ENCODE measurements around the gene MRTO4. TPM values are rescaled to one million over a fixed set of nuclear protein-coding genes. Genes with fewer than 3 reads are reported as not detected.

The MRTO4 gene
- total and polyA plus RNA-seq, 9 of the 15 experiments (the other 6 are each of a cell fraction or from before 2014, with no cell fraction given), result 62.0 to 173 (median 146) TPM

- no peak for TF ChIP-seq STAG1 (CRISPR knock-in tag; IDR thresholded peaks at IDR 0.05; ENCODE audit: borderline replicate concordance)
- TF ChIP-seq ZNF395 (CRISPR knock-in tag; IDR thresholded peaks at IDR 0.05), result no peak
- TF ChIP-seq CXXC5 (CRISPR knock-in tag; IDR thresholded peaks at IDR 0.05), result no peak; the same call in 1 of the 2 replicates
- TF ChIP-seq RBM22 (IDR thresholded peaks at IDR 0.05; ENCODE audit: low read depth, low read length, poor library complexity, severe bottlenecking), result no peak
- no peak for TF ChIP-seq ARID2 (IDR thresholded peaks at IDR 0.05)
- TF ChIP-seq ZBED1 (IDR thresholded peaks at IDR 0.05), result no peak
- no peak for TF ChIP-seq RBM17 (IDR thresholded peaks at IDR 0.05; ENCODE audit: borderline replicate concordance, low read depth, low read length)
- no peak for TF ChIP-seq GATAD2B (IDR thresholded peaks at IDR 0.05; ENCODE audit: borderline replicate concordance)
- TF ChIP-seq RBM25 (IDR thresholded peaks at IDR 0.05; ENCODE audit: low read depth, low read length, severe bottlenecking), result no peak
- TF ChIP-seq HSF4 (CRISPR knock-in tag; IDR thresholded peaks at IDR 0.05; ENCODE audit: borderline replicate concordance), result no peak
- no peak for TF ChIP-seq GTF2E2 (tag; IDR thresholded peaks at IDR 0.05)
- no peak for TF ChIP-seq CUX1 (CRISPR knock-in tag; IDR thresholded peaks at IDR 0.05)
- no peak for TF ChIP-seq HNRNPUL1 (IDR thresholded peaks at IDR 0.05; ENCODE audit: low read length)
- TF ChIP-seq REST (IDR thresholded peaks at IDR 0.05; ENCODE audit: borderline replicate concordance), result peak; percentile 31; the same call in 1 of the 2 replicates
- TF ChIP-seq REST (CRISPR knock-in tag; IDR thresholded peaks at IDR 0.05; ENCODE audit: low read depth), result no peak
Measured at GRCh38 chr1:19300211-19300610, 48.6 kb downstream of the MRTO4 start (continued).

All from K562 (cell line).